K562 (cell line): ENCODE results near the gene SCAMP3. TPM values are rescaled to one million over a fixed set of nuclear protein-coding genes. Genes with fewer than 3 reads are reported as not detected.

ENCODE experiments used
- ATF2 ChIP-seq: sonication (generic); formaldehyde crosslinking; IDR thresholded peaks from 2 replicates; pipeline ENCODE4 v1.8.1; 2022; ENCODE audit warnings: missing genetic modification reagents
- BRD4 ChIP-seq: fragments of 200-600 bp; sonication (generic); IDR thresholded peaks from 2 replicates; pipeline ENCODE4 v1.6.1; 2017; ENCODE audit warnings: inconsistent platforms
- CBX2 ChIP-seq: fragments of 200-600 bp; sonication (generic); IDR thresholded peaks from one replicate; pipeline ENCODE4 v1.6.1; 2012; ENCODE audit warnings: mild to moderate bottlenecking, low read length, inconsistent platforms; ENCODE audit not compliant: insufficient read depth, poor library complexity, severe bottlenecking
- CHD4 ChIP-seq: fragments of 200-600 bp; sonication (generic); IDR thresholded peaks from 3 replicates; pipeline ENCODE4 v1.6.1; 2012; ENCODE audit warnings: low read depth, mild to moderate bottlenecking, mixed read lengths, low read length, inconsistent platforms; ENCODE audit not compliant: insufficient read depth, insufficient replicate concordance, poor library complexity, severe bottlenecking
- CXXC5 ChIP-seq: fragments of 250-450 bp; sonication (Bioruptor Pico); IDR thresholded peaks from 2 replicates; pipeline ENCODE4 v1.8.0; 2022; ENCODE audit warnings: inconsistent platforms, mild to moderate bottlenecking, moderate library complexity
- DPF2 ChIP-seq: fragments of 450-650 bp; IDR thresholded peaks from 2 replicates; pipeline ENCODE4 v1.6.1; 2016
- ELK3 ChIP-seq: fragments of 450-650 bp; formaldehyde crosslinking; IDR thresholded peaks from 2 replicates; pipeline ENCODE4 v1.4.0; 2020; ENCODE audit warnings: mild to moderate bottlenecking
- FIP1L1 ChIP-seq: fragments of 200-400 bp; formaldehyde crosslinking; IDR thresholded peaks from 2 replicates; pipeline ENCODE4 v1.6.1; 2018; ENCODE audit warnings: mild to moderate bottlenecking, low read depth, low read length; ENCODE audit not compliant: poor library complexity, severe bottlenecking
- FOXK1 ChIP-seq: sonication (generic); formaldehyde crosslinking; IDR thresholded peaks from 2 replicates; pipeline ENCODE4 v1.8.0; 2022; ENCODE audit warnings: missing genetic modification reagents, mild to moderate bottlenecking, borderline replicate concordance
- GTF2A2 ChIP-seq: IDR thresholded peaks from 2 replicates; pipeline ENCODE4 v1.6.1; 2016; ENCODE audit warnings: mild to moderate bottlenecking, missing genetic modification characterization, missing compliant biosample characterization
- HDAC3 ChIP-seq: fragments of 450-650 bp; IDR thresholded peaks from 2 replicates; pipeline ENCODE4 v1.6.1; 2018; ENCODE audit warnings: borderline replicate concordance, mild to moderate bottlenecking, moderate library complexity; ENCODE audit not compliant: partially characterized antibody
- HMG20B ChIP-seq: fragments of 250-450 bp; sonication (Bioruptor Pico); IDR thresholded peaks from 2 replicates; pipeline ENCODE4 v1.5.0; 2021; ENCODE audit warnings: mild to moderate bottlenecking
- LEF1 ChIP-seq: fragments of 450-650 bp; IDR thresholded peaks from 2 replicates; pipeline ENCODE4 v1.6.1; 2016; ENCODE audit warnings: mild to moderate bottlenecking
- NFYB ChIP-seq: IDR thresholded peaks from 2 replicates; pipeline ENCODE4 v1.6.1; 2011; ENCODE audit warnings: mild to moderate bottlenecking, moderate library complexity; ENCODE audit not compliant: insufficient read length; ENCODE audit errors: extremely low read depth
- RBM25 ChIP-seq: fragments of 200-400 bp; formaldehyde crosslinking; IDR thresholded peaks from 2 replicates; pipeline ENCODE4 v1.6.1; 2018; ENCODE audit warnings: low read length, low read depth, moderate library complexity; ENCODE audit not compliant: severe bottlenecking
- RCOR1 ChIP-seq, 2 experiments: IDR thresholded peaks; 2 replicates each; pipeline ENCODE4 v1.6.1; 2012; ENCODE audit warnings: low read depth in 2 of 2, low read length in 2 of 2, borderline replicate concordance in 1 of 2, improper control_type of control experiment in 1 of 2
- SMAD2 ChIP-seq: fragments of 150-350 bp; IDR thresholded peaks from 2 replicates; pipeline ENCODE4 v1.6.1; 2014; ENCODE audit warnings: low read depth, mild to moderate bottlenecking, low read length
- SMAD4 ChIP-seq: fragments of 250-450 bp; sonication (Bioruptor Pico); conservative IDR thresholded peaks from 2 replicates; pipeline ENCODE4 v1.8.0; 2021; ENCODE audit warnings: inconsistent platforms, mild to moderate bottlenecking, moderate library complexity
- SRSF1 ChIP-seq: fragments of 200-400 bp; formaldehyde crosslinking; IDR thresholded peaks from 2 replicates; pipeline ENCODE4 v1.6.1; 2017; ENCODE audit warnings: mild to moderate bottlenecking, low read depth, low read length, moderate library complexity
- TAL1 ChIP-seq: fragments of 450-650 bp; IDR thresholded peaks from 2 replicates; pipeline ENCODE4 v1.6.1; 2016; ENCODE audit warnings: mild to moderate bottlenecking
- THRAP3 ChIP-seq: fragments of 450-650 bp; IDR thresholded peaks from 2 replicates; pipeline ENCODE4 v1.6.1; 2016; ENCODE audit warnings: mild to moderate bottlenecking, inconsistent platforms, borderline replicate concordance
- ZNF224 ChIP-seq: sonication (generic); formaldehyde crosslinking; IDR thresholded peaks from 2 replicates; pipeline ENCODE4 v1.8.0; 2022; ENCODE audit warnings: mild to moderate bottlenecking, missing genetic modification reagents
- ZNF511 ChIP-seq: sonication (generic); formaldehyde crosslinking; IDR thresholded peaks from 2 replicates; pipeline ENCODE4 v1.8.0; 2022; ENCODE audit warnings: mild to moderate bottlenecking, missing genetic modification reagents
- ZNF764 ChIP-seq: fragments of 250-450 bp; sonication (Bioruptor Pico); IDR thresholded peaks from 2 replicates; pipeline ENCODE4 v1.4.0; 2020; ENCODE audit warnings: low read depth, mild to moderate bottlenecking, moderate library complexity
- polyA plus RNA-seq, 8 experiments: library from polyadenylated mRNA; depleted of rRNA in 4 of 8; stranded (reverse) in 5 of 8; unstranded in 3 of 8; fragments of >200 nt; fragmentation: Nextera tagmentation in 2 of 8; fragmentation: Illumina TruSeq in 1 of 8; extraction: Ambion mirVana in 2 of 8; extraction: Trizol in 1 of 8; gene quantifications; 2 replicates each; pipeline versions ENCODE4 v1.2.1 to v1.2.3, GENCODE V29; 2011 to 2014; ENCODE audit warnings: inconsistent platforms in 1 of 8, missing spikeins in 1 of 8
- total RNA-seq, 7 experiments: library from RNA; depleted of rRNA in 6 of 7; stranded (reverse); fragments of >200 nt in 6 of 7; fragmentation: Illumina TruSeq in 2 of 7; extraction: Trizol in 2 of 7; gene quantifications; 2 replicates each; pipeline versions ENCODE4 v1.2.1 to v1.2.3, GENCODE V29; 2011 to 2021; ENCODE audit warnings: low replicate concordance in 1 of 7
- TF ChIP-seq, protein P1 (sequence below): fragments of 250-450 bp; sonication (Bioruptor Pico); IDR thresholded peaks from 2 replicates; pipeline ENCODE4 v1.8.0; 2021; ENCODE audit warnings: borderline replicate concordance, mild to moderate bottlenecking, moderate library complexity; ENCODE audit not compliant: poor library complexity, severe bottlenecking

SCAMP3 gene
- total and polyA plus RNA-seq, 9 of the 15 experiments (the other 6 are each of a cell fraction or from before 2014, with no cell fraction given), result 14.2 to 131 (median 86.1) TPM

DNA sequence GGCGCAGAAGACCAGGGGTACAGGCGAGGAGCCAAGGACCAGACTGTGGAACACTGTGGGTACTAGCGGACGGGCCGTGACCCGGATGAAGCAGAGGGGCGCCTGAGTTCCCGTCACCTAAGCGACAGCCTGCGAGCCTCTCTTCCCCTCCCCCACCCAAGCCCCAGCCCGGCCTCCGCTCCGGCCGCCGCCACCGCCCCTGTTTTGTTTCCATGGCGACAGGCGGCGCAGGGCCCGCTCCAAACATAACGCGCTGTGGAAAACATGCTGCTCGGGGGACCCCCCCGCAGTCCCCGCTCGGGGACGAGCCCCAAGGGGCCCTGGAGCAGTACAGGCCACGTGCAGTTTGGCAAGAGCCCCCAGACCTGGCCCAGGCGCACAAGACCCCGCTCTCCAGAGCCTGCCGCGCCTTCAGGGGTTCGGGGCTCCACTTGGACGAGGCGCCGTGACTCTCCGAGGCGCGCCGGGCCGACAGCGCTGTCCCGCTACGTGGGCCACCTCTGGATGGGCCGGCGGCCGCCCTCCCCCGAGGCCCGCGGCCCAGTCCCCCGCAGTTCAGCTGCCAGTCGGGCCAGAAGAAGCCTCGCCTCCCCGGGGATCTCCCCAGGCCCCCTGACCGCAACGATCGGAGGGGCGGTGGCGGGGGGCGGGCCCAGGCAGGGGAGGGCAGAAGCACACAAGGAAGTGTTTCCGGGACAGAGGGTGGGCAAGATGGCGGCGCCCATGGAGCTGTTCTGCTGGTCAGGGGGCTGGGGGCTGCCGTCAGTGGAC, 53.4 kb downstream of the SCAMP3 start, which contains the start of gene MTX1 (continued):
- TF ChIP-seq CBX2 (no peak), RBM25 (no peak), THRAP3 (no peak), SRSF1 (no peak), CHD4 (no peak), HMG20B (CRISPR knock-in tag) (no peak), SMAD4 (CRISPR knock-in tag) (peak; percentile 67), ZNF764 (CRISPR knock-in tag) (no peak), ELK3 (CRISPR knock-in tag) (no peak), ATF2 (CRISPR knock-in tag) (no peak), NFYB (no peak), DPF2 (peak; percentile 50; the same call in 1 of the 2 replicates), ZNF511 (no peak; the same call in 1 of the 2 replicates), CXXC5 (CRISPR knock-in tag) (peak; percentile 74), BRD4 (peak; percentile 84; the same call in 1 of the 2 replicates), TAL1 (no peak), GTF2A2 (no peak), SMAD2 (no peak), FOXK1 (CRISPR knock-in tag) (no peak), LEF1 (peak; percentile 79), HDAC3 (no peak), ZNF224 (no peak), RCOR1 (IDR thresholded peaks at IDR 0.05; ENCODE audit: borderline replicate concordance in 1 of 2, low read depth in 2 of 2, low read length in 2 of 2) (no peak; a peak in 1 of 4 replicates), FIP1L1 (peak; percentile 76)
- TF ChIP-seq, protein P1, sequence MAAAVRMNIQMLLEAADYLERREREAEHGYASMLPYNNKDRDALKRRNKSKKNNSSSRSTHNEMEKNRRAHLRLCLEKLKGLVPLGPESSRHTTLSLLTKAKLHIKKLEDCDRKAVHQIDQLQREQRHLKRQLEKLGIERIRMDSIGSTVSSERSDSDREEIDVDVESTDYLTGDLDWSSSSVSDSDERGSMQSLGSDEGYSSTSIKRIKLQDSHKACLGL (CRISPR knock-in tag), result peak; percentile 72
